A549 (cell line): ENCODE data around the gene MGMT.

Source experiments
- BHLHE40 ChIP-seq: IDR thresholded peaks from 2 replicates; pipeline ENCODE4 v1.6.1; 2012; ENCODE audit warnings: low read depth, low read length, inconsistent platforms
- CTCF ChIP-seq: fragments of >200 bp; sonication (Bioruptor Twin); formaldehyde crosslinking; IDR thresholded peaks from 3 replicates; pipeline ENCODE4 v1.5.1; 2016
- ESRRA ChIP-seq: fragments of 150-350 bp; IDR thresholded peaks from 2 replicates; pipeline ENCODE4 v1.6.1; 2014; ENCODE audit warnings: mild to moderate bottlenecking, low read length, borderline replicate concordance
- HOXA7 ChIP-seq: fragments of 250-450 bp; sonication (Bioruptor Pico); IDR thresholded peaks from 2 replicates; pipeline ENCODE4 v1.5.0; 2020; ENCODE audit warnings: mild to moderate bottlenecking, moderate library complexity
- KDM1A ChIP-seq: fragments of 200-600 bp; sonication (generic); IDR thresholded peaks from 2 replicates; pipeline ENCODE4 v1.6.1; 2016; ENCODE audit warnings: low read depth, mild to moderate bottlenecking
- MAX ChIP-seq: IDR thresholded peaks from 2 replicates; pipeline ENCODE4 v1.6.1; 2012
- PBX3 ChIP-seq: IDR thresholded peaks from 2 replicates; pipeline ENCODE4 v1.6.1; 2012
- POLR2A ChIP-seq: IDR thresholded peaks from 2 replicates; pipeline ENCODE4 v1.6.1; 2012; ENCODE audit warnings: mild to moderate bottlenecking, low read length
- RAD21 ChIP-seq, 2 experiments: fragments of >200 bp in 1 of 2; sonication (Bioruptor Twin) in 1 of 2; formaldehyde crosslinking in 1 of 2; IDR thresholded peaks in 1 of 2; conservative IDR thresholded peaks in 1 of 2; 2 replicates in 1 of 2; 3 replicates in 1 of 2; pipeline ENCODE4 v1.6.1; 2012 to 2018; ENCODE audit warnings: inconsistent platforms in 1 of 2
- RCOR1 ChIP-seq: fragments of 150-350 bp; IDR thresholded peaks from 2 replicates; pipeline ENCODE4 v1.6.1; 2014; ENCODE audit warnings: antibody characterized with exemption, low read length, low read depth
- REST ChIP-seq: fragments of 200-600 bp; sonication (generic); IDR thresholded peaks from 2 replicates; pipeline ENCODE4 v1.6.1; 2016; ENCODE audit warnings: antibody characterized with exemption, mild to moderate bottlenecking, moderate library complexity
- USF2 ChIP-seq: fragments of 450-650 bp; IDR thresholded peaks from 2 replicates; pipeline ENCODE4 v1.6.1; 2014; ENCODE audit warnings: antibody characterized with exemption

- no peak for TF ChIP-seq POLR2A
- no peak for TF ChIP-seq REST
- no peak for TF ChIP-seq BHLHE40
- TF ChIP-seq CTCF, result no peak
- TF ChIP-seq PBX3, result no peak
- TF ChIP-seq RAD21 (conservative IDR thresholded peaks at IDR 0.05 in 1 of 2, IDR thresholded peaks at IDR 0.05 in 1 of 2), result no peak
- no peak for TF ChIP-seq MAX
- no peak for TF ChIP-seq ESRRA
- no peak for TF ChIP-seq RCOR1
- no peak for TF ChIP-seq HOXA7 (CRISPR knock-in tag)
- TF ChIP-seq USF2, result no peak
- no peak for TF ChIP-seq KDM1A
Observed at GRCh38 chr10:129622736-129623135, 155.7 kb downstream of the MGMT start.
